T1000 (cell line): ENCODE results near the gene LPAR2.

ENCODE experiments used
- DNase-seq: peaks from one replicate; lab custom pipeline; 2025; ENCODE audit warnings: mixed read lengths; lab: John Stamatoyannopoulos, UW

Gene LPAR2

GRCh38 chr19:19653597-19654147 is 25.7 kb upstream of the LPAR2 start:
- no peak for DNase-seq

GRCh38 chr19:19652482-19653295 is 24.7 kb upstream of the LPAR2 start:
- DNase-seq = no peak

- DNase-seq = no peak
Measured at GRCh38 chr19:19651076-19651475, 23.1 kb upstream of the LPAR2 start.

- DNase-seq = no peak
Measured at GRCh38 chr19:19650331-19650730, 22.3 kb upstream of the LPAR2 start.

GRCh38 chr19:19649580-19649995 is 21.6 kb upstream of the LPAR2 start:
- DNase-seq = no peak

GRCh38 chr19:19649155-19649554 is 21.1 kb upstream of the LPAR2 start:
- no peak for DNase-seq

GRCh38 chr19:19647037-19647835 is 19.2 kb upstream of the LPAR2 start:
- DNase-seq = no peak

- no peak for DNase-seq
Measured at GRCh38 chr19:19645233-19645870, 17.3 kb upstream of the LPAR2 start.

GRCh38 chr19:19644054-19644388 is 16.0 kb upstream of the LPAR2 start:
- DNase-seq = no peak

GRCh38 chr19:19643158-19644053 is 15.4 kb upstream of the LPAR2 start, which contains the start of gene GMIP:
Gene GMIP (minus strand): TSS chr19:19643657. CDS start chr19:19643529, 128 bp downstream.
- peak; percentile 26 for DNase-seq

- DNase-seq = no peak
Measured at GRCh38 chr19:19642506-19643157, 14.6 kb upstream of the LPAR2 start.

GRCh38 chr19:19637523-19638251 is 9.7 kb upstream of the LPAR2 start:
- no peak for DNase-seq

- no peak for DNase-seq
Measured at GRCh38 chr19:19637186-19637522, 9.1 kb upstream of the LPAR2 start.

- no peak for DNase-seq
Measured at GRCh38 chr19:19636573-19637185, 8.7 kb upstream of the LPAR2 start.

- no peak for DNase-seq
Measured at GRCh38 chr19:19635313-19635702, 7.3 kb upstream of the LPAR2 start.

- no peak for DNase-seq
Measured at GRCh38 chr19:19634516-19635312, 6.7 kb upstream of the LPAR2 start.

- DNase-seq = no peak
Measured at GRCh38 chr19:19633711-19634515, 5.9 kb upstream of the LPAR2 start.

- no peak for DNase-seq
Measured at GRCh38 chr19:19632661-19633060, 4.6 kb upstream of the LPAR2 start.
